Myocyte (in vitro differentiated cells): Measurements from ENCODE around the gene AGPAT2. TPM values are rescaled to one million over a fixed set of nuclear protein-coding genes. Genes with fewer than 3 reads are reported as not detected.

Source experiments
- DNase-seq: peaks from one replicate; pipeline ENCODE4 v3.0.0-alpha.2; 2012; ENCODE audit warnings: low read depth
- total RNA-seq: library from RNA; depleted of rRNA; stranded (reverse); fragments of >200 nt; gene quantifications from 2 replicates; pipeline ENCODE4 v1.2.3, GENCODE V29; 2014

Gene AGPAT2
- total RNA-seq, 1 donor from 2014 or later: 21.3 TPM

DNA sequence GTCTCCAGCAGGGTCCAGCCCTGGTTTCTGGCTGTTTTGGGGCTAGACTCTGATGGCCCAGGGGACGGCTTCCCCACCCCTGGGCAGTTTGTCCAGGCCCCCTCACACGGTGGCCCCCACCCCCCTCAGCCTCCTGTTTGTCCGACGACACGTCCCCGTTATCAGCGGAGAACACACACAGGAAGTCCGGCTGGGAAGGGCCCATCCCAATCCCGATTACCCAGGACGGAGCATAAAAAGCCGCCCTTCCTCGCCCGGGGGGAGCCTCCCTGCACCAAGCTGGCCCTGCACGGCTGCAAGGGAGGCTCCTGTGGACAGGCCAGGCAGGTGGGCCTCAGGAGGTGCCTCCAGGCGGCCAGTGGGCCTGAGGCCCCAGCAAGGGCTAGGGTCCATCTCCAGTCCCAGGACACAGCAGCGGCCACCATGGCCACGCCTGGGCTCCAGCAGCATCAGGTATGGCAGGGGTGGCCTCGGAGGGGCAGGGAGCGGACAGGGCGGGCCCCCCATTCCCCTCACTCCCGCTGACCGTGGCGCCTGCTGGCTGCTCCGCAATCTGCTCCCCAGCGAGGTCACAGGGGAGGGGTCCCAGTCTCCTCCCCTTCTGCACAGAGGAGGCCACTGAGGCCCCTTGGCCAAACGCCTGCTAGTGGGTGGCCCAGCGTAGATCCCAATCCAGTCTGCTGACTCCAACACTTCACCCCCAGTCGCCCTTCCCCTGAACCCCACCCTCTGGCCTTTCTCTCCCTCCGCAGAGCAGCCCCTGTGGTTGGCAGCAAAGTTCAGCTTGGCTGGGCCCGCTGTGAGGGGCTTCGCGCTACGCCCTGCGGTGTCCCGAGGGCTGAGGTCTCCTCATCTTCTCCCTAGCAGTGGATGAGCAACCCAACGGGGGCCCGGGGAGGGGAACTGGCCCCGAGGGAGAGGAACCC, 24.3 kb downstream of the AGPAT2 start, which contains the start of gene EGFL7:
Gene EGFL7, plus strand, starts transcription at position 261 of the 926 bp plus-strand sequence. CDS start 5,367 bp downstream, outside the sequence.
- no peak for DNase-seq

DNA sequence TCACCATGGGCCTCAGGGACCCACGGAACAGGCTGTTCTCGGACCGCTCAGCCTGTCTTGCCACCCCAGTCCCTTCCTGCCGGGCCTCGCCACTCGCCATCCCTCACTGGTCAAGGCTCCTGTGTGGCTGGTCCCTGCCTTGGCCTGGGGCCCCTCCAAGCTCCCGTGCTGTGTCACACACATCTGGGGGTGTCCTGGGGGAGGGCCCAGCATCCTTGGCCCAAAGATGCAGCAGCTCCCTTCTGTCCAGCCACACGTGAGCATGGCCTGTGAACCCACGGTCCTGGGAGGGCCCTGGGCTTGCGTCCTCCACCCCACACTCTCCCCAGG, 25.0 kb downstream of the AGPAT2 start:
- no peak for DNase-seq

GRCh38 chr9:136661641-136662325, 25.5 kb downstream of the AGPAT2 start:
- DNase-seq: no peak

DNA sequence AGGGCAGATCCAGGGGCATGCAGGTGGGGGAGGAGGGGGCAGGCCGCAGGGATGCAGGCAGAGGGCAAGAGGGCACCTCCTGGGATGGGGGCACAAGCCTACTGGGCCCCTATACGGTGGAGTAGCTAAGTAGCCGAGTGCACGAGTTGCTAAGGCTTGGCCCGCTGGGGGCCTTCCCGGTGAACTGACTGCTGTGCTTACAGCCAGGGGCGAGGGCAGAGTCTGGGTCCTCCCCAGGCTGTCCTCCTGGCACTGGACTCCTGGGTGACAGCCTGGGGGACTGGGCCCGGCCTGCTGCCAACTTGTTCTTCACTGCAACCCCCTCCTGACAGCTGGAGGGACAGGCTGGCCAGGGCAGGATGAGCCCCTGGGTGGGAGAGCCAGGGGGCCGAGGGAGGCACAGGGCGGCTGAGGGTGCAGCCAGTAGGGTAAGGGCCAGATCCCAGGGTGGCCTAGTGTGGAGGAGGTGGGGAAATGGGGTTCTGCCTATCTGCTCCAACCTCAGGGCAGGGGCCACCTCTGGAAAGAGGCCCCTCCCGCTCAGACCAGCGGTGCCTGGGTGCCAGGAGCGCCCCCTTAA, 26.2 kb downstream of the AGPAT2 start:
- no peak for DNase-seq

- DNase-seq: no peak
Observed at GRCh38 chr9:136659861-136660784, 27.1 kb downstream of the AGPAT2 start.

GRCh38 chr9:136658849-136659535, 28.3 kb downstream of the AGPAT2 start:
- no peak for DNase-seq

GRCh38 chr9:136657974-136658848, 29.0 kb downstream of the AGPAT2 start:
- DNase-seq: no peak

- DNase-seq: no peak
Observed at GRCh38 chr9:136656795-136657611, 30.3 kb downstream of the AGPAT2 start.

DNA sequence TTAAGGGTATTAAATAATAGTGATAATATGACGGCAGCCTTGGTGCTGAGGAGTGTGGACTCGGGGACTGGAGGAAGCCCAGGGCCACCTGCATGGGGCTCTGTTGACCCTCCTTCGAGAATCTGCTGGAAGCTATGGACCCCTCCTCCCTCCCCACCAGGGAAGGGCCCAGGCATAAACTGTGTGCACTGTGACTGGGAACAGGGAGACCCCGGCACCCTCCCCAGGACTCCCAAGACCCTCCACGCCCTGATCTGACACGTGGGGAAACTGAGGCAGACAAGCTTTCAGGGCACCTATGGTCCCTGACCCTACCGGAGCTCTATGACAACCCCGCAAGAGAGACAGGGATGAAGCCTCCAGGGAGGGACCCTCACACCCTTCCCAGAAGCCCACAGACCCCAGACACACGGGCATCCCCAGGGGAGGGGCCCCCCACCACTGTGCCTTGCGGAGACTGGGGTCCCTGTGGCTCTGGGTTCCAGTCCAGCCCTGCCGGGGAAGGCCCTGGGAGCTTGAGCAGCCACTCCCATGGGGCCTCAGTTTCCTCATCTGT, 31.0 kb downstream of the AGPAT2 start:
- no peak for DNase-seq

DNA sequence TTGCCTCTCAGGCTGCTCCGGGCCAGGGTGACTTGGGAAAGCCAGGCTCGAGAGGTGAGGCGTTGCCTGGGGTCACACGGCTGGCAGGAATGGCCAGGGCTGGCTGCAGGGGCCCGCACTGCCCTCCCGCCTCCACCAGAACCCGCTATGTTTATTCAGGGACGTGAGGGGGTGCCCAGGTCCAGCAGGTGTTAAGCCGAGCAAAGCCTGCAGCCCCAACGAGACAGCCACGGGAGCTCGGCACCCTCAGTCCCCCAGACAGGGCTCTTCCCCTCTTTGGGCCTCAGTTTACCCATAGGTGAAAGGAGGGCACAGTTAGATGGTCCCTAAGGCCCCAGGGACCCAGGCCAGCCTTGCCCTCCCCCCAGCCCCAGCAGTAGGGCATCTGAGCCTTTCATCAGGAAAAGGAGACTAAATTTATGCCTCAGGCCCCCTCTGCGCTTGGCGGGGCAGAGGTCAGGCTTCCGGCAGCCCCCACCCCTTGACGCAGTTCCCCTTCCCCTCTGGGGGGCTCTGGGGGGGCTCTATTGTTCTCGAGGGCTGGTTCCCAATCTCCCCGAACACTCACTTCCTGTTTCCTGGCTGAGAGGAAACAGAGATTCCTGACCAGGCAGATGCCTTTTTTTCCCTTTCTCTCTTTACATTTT, 31.6 kb downstream of the AGPAT2 start:
- no peak for DNase-seq

- no peak for DNase-seq
Observed at GRCh38 chr9:136654820-136655535, 32.3 kb downstream of the AGPAT2 start.

GRCh38 chr9:136653323-136654079, 33.8 kb downstream of the AGPAT2 start:
- DNase-seq: no peak

DNA sequence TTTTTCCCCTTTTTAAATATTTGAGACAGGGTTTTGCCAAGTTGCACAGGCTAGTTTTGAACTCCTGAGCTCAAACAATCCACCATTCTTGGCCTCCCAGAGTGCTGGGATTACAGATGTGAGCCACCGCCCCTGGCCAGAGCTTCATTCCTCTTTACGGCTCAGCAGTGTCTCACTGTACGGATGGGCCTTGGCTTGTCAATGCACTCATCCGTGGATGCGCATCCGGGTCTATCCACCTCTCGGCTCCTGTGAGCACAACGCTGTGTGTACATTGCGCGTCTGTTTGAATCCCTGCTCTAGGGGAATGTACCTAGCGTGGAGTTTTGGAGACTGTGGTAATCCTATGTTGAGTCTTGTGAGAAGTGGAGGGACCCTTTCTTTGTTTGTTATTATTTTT, 35.4 kb downstream of the AGPAT2 start:
- DNase-seq: no peak

DNA sequence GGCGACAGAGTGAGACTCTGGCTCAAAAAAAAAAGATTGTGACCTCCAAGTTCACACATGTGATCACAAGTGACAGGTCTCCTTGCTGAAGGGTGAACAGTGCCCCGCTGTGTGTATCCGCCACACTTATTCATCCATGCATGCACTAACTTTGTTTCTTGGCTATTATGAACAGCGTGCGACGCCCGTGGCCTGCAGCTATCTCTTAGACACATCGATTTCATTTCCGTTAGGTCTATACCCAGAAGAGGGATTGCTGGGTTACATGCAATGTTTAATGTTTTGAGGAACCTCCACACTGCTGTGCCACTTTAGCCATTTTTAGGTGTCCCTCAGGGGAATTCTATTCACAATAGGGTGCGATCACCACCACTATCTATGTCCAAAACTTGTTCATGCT, 36.6 kb downstream of the AGPAT2 start:
- no peak for DNase-seq

DNA sequence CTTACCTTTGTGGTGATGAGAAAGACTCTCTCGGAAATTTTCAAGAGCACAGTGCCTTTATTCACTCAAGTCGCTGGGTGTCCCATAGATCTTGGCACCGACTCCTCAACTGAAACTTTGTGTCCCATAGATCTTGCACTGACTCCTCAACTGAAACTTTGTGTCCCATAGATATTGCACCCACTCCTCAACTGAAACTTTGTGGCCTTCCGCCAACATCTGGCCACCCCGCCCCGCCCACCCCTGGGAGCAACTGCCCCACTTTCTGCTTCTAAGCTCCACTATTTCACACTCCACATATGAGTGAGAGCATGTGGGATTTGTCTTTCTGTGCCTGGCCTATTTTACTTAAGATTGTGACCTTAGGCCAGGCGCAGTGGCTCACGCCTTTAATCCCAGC, 37.2 kb downstream of the AGPAT2 start:
- no peak for DNase-seq

GRCh38 chr9:136648751-136649150, 38.5 kb downstream of the AGPAT2 start:
- no peak for DNase-seq
